ENCODE data around the gene PLCB4. TPM values are rescaled to one million over a fixed set of nuclear protein-coding genes. Genes with fewer than 3 reads are reported as not detected.
"Not testable (repeated sequence)": the region's sequence is repeated elsewhere in the genome, so short reads cannot be mapped to it uniquely, and the experiment has no call there.

The PLCB4 gene
- total RNA-seq, 1 donor from 2014 or later: 5.3 TPM

DNA sequence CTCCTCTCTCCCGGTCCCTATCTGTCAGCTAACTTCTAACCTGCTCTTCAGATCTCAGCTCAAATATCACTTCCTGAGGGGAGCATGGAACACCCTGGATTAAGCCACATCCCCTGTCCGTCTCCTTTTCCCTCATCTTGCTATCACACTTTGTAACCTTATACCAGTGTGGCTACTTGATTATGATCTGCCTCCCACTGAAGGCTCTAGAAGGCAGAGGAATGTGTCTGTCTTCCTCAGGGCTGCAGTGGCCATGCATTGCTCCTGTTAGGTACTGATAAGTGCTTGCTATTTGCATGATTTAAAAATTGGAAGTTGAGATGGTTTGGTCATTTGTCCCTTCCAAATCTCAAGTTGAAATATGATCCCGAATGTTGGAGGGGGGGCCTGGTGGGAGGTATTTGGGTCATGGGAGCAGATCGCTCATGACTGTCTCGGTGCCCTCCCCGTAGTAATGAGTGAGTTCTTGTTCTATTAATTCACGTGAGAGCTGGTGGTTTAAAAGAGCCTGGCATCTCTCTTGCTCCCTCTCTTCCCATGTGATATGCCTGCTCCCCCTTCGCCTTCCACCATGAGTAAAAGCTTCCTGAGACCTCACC, 71.4 kb downstream of the PLCB4 start:
- DNase-seq (ENCODE audit: low spot score): no peak

- no peak for DNase-seq (ENCODE audit: low spot score)
Observed at GRCh38 chr20:9141070-9141469, 72.2 kb downstream of the PLCB4 start.

DNA sequence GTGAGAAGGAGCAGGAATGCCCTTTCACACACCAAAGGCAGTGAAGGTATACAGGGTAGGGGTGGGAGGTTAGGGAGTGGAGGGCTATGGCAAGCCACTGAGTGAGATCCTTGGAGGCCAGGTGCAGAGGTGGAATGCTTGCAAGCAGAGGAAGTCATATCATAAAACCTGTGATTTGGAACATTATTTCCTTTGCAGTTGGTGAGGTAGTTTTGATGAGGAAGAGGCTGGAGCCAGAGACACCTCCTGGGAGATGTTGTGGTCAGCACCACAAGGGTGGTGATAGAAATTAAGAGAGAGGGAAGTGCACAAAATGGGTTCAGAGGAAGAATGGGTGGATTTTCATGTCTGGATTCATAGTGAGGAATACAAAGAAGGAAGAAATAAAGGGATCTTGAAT, 73.0 kb downstream of the PLCB4 start:
- no peak for DNase-seq (ENCODE audit: low spot score)

GRCh38 chr20:9142809-9143208, 73.9 kb downstream of the PLCB4 start:
- DNase-seq (ENCODE audit: low spot score): no peak

- no peak for DNase-seq (ENCODE audit: low spot score)
Observed at GRCh38 chr20:9143926-9144325, 75.0 kb downstream of the PLCB4 start.

- DNase-seq (ENCODE audit: low spot score): no peak
Observed at GRCh38 chr20:9144643-9145042, 75.8 kb downstream of the PLCB4 start.

DNA sequence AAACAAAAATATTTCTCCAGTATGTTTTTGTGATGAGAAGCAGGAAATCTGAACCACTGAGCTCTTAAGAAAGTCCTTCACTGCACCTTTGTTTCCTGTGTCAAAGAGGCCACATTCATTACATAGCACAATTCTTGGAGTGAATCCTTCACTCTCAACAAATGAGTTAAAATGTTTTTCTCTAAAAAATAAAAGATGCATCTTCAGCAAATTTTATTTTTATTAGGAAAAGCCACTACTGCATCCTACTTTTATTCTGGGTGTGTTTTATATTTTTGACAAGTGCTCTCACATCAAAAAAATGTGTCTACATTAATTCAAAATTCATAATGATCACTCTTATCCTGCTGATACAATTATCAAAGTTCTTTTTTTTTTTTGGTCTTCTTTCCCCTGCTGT, 76.3 kb downstream of the PLCB4 start:
- no peak for DNase-seq (ENCODE audit: low spot score)

GRCh38 chr20:9146649-9147048, 77.8 kb downstream of the PLCB4 start:
- DNase-seq (ENCODE audit: low spot score): no peak

DNA sequence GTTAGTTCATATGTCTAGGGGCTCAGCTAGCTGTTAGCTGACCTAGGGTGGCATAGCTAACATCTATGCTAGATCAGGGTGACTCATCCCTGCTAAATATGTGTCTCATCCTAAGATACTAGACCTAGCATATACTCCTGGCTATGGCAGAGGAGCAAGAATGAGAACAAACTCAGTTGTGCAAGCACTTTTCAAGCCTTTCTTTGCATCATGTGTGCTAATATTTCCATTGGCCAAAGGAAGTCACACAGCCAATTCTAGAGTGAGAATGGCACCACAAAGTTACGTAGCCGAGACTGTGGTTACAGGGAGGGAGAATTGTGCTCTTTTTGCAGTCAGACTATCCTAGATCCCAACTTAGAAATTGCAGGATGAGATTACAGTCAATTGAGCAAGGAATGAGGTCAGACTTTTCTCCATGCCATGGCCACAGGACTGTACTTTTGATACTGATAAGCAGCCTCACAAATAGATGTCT, 78.7 kb downstream of the PLCB4 start:
- no peak for DNase-seq (ENCODE audit: low spot score)

DNA sequence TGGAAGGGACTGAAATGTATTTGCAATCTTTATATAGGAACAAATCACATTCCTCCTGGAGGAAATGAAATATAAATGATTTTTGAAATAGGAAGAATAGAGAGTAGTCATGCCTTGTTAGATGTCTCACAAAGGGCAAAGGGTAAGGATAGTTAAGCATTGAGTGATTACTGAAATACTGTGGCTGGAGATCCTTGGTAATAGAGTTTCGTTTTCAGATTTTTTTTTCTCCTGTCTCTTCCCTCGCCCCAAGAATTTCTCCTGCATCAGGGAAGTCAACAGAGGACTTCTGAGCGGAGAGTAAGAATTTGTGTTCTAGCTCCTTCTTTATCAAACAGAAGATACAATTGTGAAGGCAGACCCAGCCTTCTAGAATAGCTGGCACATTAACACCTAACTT, 79.4 kb downstream of the PLCB4 start:
- DNase-seq (ENCODE audit: low spot score): no peak

GRCh38 chr20:9149087-9149486, 80.2 kb downstream of the PLCB4 start:
- DNase-seq (ENCODE audit: low spot score): no peak

DNA sequence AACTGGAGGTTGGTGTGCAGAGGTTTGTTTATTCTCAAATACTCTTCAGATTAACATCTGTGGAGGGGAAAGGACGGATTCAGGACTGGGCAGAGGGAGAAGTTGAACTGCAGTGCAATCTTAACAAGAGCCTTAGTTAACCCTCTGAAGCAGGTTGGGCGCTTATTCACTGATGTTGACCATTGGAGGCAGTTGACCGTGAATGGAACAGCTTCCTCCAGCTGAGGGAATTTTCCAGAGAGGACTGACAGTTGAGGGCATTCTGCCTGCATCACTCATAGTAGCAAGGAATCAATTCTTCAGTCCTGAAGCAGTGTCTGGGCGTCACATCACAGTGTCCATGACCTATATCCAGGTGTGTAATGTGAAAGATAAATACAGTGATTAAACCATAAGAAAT, 80.9 kb downstream of the PLCB4 start:
- DNase-seq (ENCODE audit: low spot score): no peak

DNA sequence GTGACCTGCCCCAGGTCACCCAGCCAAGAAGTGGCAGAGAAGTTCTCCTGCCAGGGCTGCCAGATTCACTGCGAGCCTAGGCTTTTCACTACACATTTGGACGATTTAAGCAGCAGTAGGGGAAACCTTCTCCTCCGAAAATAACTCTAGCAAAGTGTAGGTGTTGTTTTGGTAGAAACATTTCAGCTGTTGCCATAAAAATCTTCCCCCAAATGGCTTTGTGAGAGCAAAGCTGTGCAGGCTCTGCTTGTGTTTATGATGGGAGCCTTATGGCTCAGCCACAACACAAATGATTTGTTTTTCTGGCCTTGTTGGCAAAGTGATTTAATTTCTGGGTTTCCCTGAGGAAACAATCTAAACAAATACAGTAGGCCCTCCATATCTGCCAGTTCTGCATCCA, 81.8 kb downstream of the PLCB4 start:
- no peak for DNase-seq (ENCODE audit: low spot score)

- not testable (repeated sequence) for DNase-seq (ENCODE audit: low spot score)
Observed at GRCh38 chr20:9152139-9152538, 83.3 kb downstream of the PLCB4 start.

DNA sequence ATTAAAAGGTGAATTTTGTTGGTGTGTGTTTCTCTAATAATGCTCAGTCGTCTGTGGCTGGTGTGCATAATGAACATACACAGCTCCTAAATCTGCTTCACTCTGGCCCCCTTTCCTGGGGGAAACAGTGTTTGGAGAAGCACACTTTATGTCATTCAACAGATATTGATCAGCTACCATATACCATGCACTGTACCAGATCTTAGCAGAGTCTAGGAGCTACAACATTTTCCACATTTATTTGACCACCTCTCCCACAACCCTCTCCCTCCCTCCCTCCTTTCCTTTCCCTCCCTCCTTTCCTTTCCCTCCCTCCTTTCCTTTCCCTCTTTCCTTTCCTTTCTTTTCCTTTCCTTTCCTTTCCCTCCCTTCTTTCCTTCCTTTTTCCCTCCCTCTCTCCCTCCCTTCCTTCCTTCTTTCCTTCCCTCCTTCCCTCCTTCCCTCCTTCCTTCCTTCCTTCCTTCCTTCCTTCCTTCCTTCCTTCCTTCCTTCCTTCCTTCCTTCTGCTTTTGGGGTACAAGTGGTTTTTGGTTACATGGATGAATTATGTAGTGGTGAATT, 85.7 kb downstream of the PLCB4 start:
- no peak for DNase-seq (ENCODE audit: low spot score)

DNA sequence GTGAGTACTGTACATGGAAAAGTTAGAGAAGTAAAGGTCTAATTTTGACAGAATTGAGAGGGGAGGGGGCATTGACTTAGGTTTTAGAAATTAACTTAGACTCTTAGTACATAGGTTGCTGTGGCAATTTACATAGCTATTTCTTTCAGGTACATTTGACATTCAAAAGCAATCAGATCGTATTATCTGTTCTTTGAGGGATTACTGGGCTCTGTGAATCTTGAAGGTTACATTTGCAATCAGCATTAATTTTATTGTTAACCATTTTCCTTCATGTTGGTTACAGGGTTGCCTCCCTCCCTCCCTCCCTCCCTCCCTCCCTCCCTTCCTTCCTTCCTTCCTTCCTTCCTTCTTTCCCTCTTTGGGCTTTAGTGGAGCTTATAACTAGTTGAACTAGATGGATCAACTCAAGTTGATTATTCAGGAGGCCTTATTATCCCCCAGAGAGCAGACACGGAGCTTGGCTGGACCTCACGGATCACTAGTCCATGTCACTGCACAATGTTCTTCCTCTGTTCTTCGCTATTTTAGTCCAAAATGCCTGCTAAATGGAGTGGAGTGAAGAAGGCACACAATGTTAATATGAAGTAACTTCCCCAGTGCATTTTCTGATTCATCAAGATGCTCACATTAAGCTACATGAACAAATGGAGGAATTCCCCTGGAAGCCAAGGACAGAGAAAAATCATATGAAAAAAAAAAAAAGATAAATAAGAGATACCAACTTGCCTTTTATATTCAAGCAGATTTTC, 87.8 kb downstream of the PLCB4 start:
- no peak for DNase-seq (ENCODE audit: low spot score)

GRCh38 chr20:9160331-9160730, 91.4 kb downstream of the PLCB4 start:
- no peak for DNase-seq (ENCODE audit: low spot score)

DNA sequence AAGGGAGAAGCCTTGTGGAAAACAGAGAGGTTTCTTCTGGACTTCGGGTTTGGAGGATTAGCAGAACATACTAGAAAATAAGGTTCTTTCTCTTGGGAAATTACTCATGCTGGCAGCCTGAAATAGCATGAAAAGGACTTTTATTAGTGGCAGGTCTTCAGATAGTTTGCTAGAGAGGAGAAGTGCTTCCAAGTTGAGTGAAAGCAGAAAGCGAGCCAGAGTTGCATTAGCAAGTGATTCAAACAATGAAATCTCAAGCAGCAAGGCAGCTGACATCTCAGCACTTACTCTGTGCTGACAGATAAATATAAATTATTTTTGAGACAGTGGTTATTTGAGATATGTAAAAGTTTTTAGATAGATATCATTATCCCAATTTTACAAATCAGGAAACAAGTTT, 91.9 kb downstream of the PLCB4 start:
- DNase-seq (ENCODE audit: low spot score): no peak

GRCh38 chr20:9161311-9161710, 92.4 kb downstream of the PLCB4 start:
- no peak for DNase-seq (ENCODE audit: low spot score)

DNA sequence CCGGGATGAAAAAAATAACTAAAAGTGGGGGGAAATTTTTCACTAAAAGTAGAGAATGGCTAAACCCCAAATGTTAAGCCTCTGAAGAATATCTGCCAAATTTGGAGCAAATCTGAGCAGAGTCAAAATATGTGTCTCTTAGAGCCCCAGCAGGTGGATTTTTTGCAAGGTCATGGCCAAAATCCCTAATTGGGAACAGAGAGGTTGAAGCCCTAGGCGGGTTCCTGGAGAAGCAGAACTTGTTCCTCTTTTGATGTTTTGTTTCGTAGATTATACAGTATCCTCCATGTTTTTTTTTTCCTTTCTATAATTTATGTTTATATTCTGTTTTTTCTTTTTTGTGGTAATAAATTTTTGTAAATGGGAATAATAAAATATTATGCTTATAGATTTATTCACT, 94.4 kb downstream of the PLCB4 start:
- DNase-seq (ENCODE audit: low spot score): no peak

- no peak for DNase-seq (ENCODE audit: low spot score)
Observed at GRCh38 chr20:9163995-9164394, 95.1 kb downstream of the PLCB4 start.

- DNase-seq (ENCODE audit: low spot score): no peak
Observed at GRCh38 chr20:9165261-9165660, 96.4 kb downstream of the PLCB4 start.
